ENCODE measurements around the gene ST3GAL3.

Gene ST3GAL3

DNA sequence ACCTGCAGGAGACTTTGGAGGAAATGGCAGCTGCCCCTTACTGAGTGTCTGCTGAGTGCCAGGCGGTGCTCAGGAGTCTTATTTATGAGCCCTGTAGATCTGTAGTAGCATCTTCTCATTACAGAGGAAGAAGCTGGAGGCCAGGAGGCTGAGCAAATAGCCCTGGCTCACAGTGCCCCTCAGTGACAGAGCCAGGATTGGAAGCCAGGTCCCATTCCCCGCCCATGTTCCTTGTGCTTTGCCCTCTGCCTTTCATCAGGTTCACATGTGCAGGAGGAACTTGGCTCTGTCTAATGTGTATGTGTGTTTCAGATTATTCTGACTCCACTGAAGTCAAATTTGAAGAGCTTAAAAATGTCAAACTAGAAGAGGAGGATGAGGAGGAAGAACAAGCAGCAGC is 36.1 kb upstream of the ST3GAL3 start:
- Histone ChIP-seq H3K27me3 (ENCODE audit: control insufficient read depth in 3 of 3, insufficient read depth in 3 of 3, low read depth in 1 of 3, low read length in 3 of 3) (no peaks in the 10 kb centered on the region), H2AFZ (ENCODE audit: low read length) (no peak overlapping the region), H3K4ac (ENCODE audit: low read length) (no peak overlapping the region), H2AK5ac (ENCODE audit: low read depth, low read length) (no peak overlapping the region), H3K79me1 (ENCODE audit: low read depth, low read length) (no peaks in the 10 kb centered on the region), H3K9me3 (replicated peaks in 1 of 2; ENCODE audit: control insufficient read depth in 2 of 2, insufficient read depth in 1 of 2, low read depth in 1 of 2, low read length in 2 of 2) (no peaks in the 10 kb centered on the region), H2BK120ac (ENCODE audit: low read depth, low read length) (no peak overlapping the region), H2BK15ac (ENCODE audit: low read length) (no peak overlapping the region), H3K4me2 (ENCODE audit: insufficient read depth, low read length, poor library complexity, severe bottlenecking) (no peak overlapping the region), H2BK5ac (ENCODE audit: low read length) (no peak overlapping the region), H4K91ac (ENCODE audit: low read depth, low read length, poor library complexity) (no peak overlapping the region), H3K4me3 (ENCODE audit: low read length in 2 of 2) (no peak overlapping the region), H3K23ac (ENCODE audit: low read depth, low read length, poor library complexity) (no peak overlapping the region), H3K4me1 (ENCODE audit: control insufficient read depth in 2 of 2, insufficient read depth in 1 of 2, low read depth in 1 of 2, low read length in 2 of 2) (no peaks in the 10 kb centered on the region), H4K8ac (ENCODE audit: low read depth, low read length) (no peak overlapping the region), H3K18ac (ENCODE audit: low read length) (no peak overlapping the region), H3K14ac (ENCODE audit: low read length) (no peak overlapping the region), H3K9ac (ENCODE audit: low read depth, low read length, poor library complexity) (no peak overlapping the region), H2BK12ac (ENCODE audit: low read length) (no peak overlapping the region), H3K27ac (replicated peaks; ENCODE audit: low read length) (no peak overlapping the region), H3K36me3 (replicated peaks in 1 of 2; ENCODE audit: control insufficient read depth in 2 of 2, insufficient read depth in 2 of 2, low read length in 2 of 2) (peaks cover 62 to 94% of the 10 kb centered on the region in 2 donors)
- no CpG with 5 or more reads among the region's 2 CpGs for WGBS, 2 donors (ENCODE audit: extremely low coverage in 2 of 2, insufficient read length in 2 of 2, insufficient replicate concordance in 1 of 2)
- DNase-seq (ENCODE audit: low spot score): no peak

DNA sequence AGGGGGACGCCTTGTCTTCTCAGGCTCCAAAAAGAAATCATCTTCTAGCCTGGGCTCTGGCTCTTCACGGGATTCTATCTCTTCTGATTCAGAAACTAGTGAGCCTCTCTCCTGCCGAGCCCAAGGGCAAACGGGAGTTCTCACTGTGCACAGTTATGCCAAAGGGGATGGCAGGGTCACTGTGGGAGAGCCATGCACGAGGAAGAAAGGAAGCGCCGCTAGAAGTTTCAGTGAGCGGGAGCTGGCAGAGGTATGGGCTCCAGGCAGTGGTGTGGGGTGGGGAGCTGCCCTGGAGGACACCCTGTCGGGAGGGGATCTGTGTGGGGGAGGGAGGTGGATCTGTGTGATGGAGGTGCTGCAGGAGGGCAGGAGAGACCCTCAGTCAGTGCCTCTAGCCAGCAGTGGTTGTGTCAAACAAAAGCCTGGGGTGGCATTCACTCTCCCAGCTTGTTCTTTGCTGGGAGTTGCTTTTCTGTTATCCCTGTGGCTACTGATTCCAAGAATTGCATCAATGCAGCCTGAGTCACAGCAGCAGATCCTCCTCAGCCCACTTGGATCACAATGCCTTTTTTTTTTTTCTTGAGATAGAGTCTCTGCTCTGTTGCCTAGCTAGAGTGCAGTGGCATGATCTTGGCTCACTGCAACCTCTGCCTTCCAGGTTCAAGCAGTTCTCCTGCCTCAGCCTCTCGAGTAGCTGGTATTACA is 35.6 kb upstream of the ST3GAL3 start:
- H3K36me3 ChIP-seq (replicated peaks in 1 of 2; ENCODE audit: control insufficient read depth in 2 of 2, insufficient read depth in 2 of 2, low read length in 2 of 2): peaks cover 56 to 93% of the 10 kb centered on the region in 2 donors

DNA sequence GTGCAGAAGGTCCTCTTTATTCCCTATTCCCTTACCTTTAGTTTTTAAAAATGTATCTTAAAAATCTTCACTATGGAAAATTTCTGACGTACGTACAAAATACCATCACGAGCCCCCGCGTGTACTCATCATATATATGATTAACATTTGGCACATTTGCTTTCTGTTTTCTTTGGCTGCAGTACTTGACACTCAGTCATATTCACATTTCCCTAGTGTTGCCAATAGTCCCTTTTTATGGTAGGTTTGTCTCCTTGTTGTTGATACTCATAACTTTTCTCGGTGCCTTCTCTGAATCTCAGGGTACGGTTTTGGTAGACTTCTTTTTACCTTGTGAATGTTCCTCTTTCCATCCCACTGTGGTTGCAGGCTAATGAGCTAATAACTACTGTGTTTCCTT is 34.1 kb upstream of the ST3GAL3 start:
- H3K4me1 ChIP-seq (ENCODE audit: control insufficient read depth in 2 of 2, insufficient read depth in 1 of 2, low read depth in 1 of 2, low read length in 2 of 2): no peaks in the 10 kb centered on the region
- H3K79me1 ChIP-seq (ENCODE audit: low read depth, low read length): no peaks in the 10 kb centered on the region
- H2BK15ac ChIP-seq (ENCODE audit: low read length): no peak overlapping the region
- H3K23ac ChIP-seq (ENCODE audit: low read depth, low read length, poor library complexity): no peak overlapping the region
- H3K4ac ChIP-seq (ENCODE audit: low read length): no peak overlapping the region
- H3K9ac ChIP-seq (ENCODE audit: low read depth, low read length, poor library complexity): no peak overlapping the region
- H3K4me3 ChIP-seq (ENCODE audit: low read length in 2 of 2): no peak overlapping the region
- H3K4me2 ChIP-seq (ENCODE audit: insufficient read depth, low read length, poor library complexity, severe bottlenecking): no peak overlapping the region
- no peak overlapping the region for H2BK120ac ChIP-seq (ENCODE audit: low read depth, low read length)
- H3K27me3 ChIP-seq (ENCODE audit: control insufficient read depth in 3 of 3, insufficient read depth in 3 of 3, low read depth in 1 of 3, low read length in 3 of 3): no peaks in the 10 kb centered on the region
- H2BK5ac ChIP-seq (ENCODE audit: low read length): no peak overlapping the region
- no peaks in the 10 kb centered on the region for H3K9me3 ChIP-seq (replicated peaks in 1 of 2; ENCODE audit: control insufficient read depth in 2 of 2, insufficient read depth in 1 of 2, low read depth in 1 of 2, low read length in 2 of 2)
- H3K18ac ChIP-seq (ENCODE audit: low read length): no peak overlapping the region
- no peak overlapping the region for H2BK12ac ChIP-seq (ENCODE audit: low read length)
- H3K36me3 ChIP-seq (replicated peaks in 1 of 2; ENCODE audit: control insufficient read depth in 2 of 2, insufficient read depth in 2 of 2, low read length in 2 of 2): peaks cover 47 to 93% of the 10 kb centered on the region in 2 donors
- no peak overlapping the region for H2AK5ac ChIP-seq (ENCODE audit: low read depth, low read length)
- no peak overlapping the region for H3K27ac ChIP-seq (replicated peaks; ENCODE audit: low read length)
- WGBS, 2 donors (ENCODE audit: extremely low coverage in 2 of 2, insufficient read length in 2 of 2, insufficient replicate concordance in 1 of 2): no CpG with 5 or more reads among the region's 7 CpGs
- no peak for DNase-seq (ENCODE audit: low spot score)
- no peak overlapping the region for H4K8ac ChIP-seq (ENCODE audit: low read depth, low read length)
- no peak overlapping the region for H3K14ac ChIP-seq (ENCODE audit: low read length)
- no peak overlapping the region for H2AFZ ChIP-seq (ENCODE audit: low read length)
- H4K91ac ChIP-seq (ENCODE audit: low read depth, low read length, poor library complexity): no peak overlapping the region

More for the DNA sequence above, 35.6 kb upstream of the ST3GAL3 start:
- H3K27ac ChIP-seq (replicated peaks; ENCODE audit: low read length): no peak overlapping the region
- H3K79me1 ChIP-seq (ENCODE audit: low read depth, low read length): no peaks in the 10 kb centered on the region
- H3K9me3 ChIP-seq (replicated peaks in 1 of 2; ENCODE audit: control insufficient read depth in 2 of 2, insufficient read depth in 1 of 2, low read depth in 1 of 2, low read length in 2 of 2): no peaks in the 10 kb centered on the region
- H2AFZ ChIP-seq (ENCODE audit: low read length): no peak overlapping the region
- H3K4me1 ChIP-seq (ENCODE audit: control insufficient read depth in 2 of 2, insufficient read depth in 1 of 2, low read depth in 1 of 2, low read length in 2 of 2): no peaks in the 10 kb centered on the region
- H4K91ac ChIP-seq (ENCODE audit: low read depth, low read length, poor library complexity): no peak overlapping the region
- no peak overlapping the region for H2BK5ac ChIP-seq (ENCODE audit: low read length)
- H3K18ac ChIP-seq (ENCODE audit: low read length): no peak overlapping the region
- H3K4ac ChIP-seq (ENCODE audit: low read length): no peak overlapping the region
- H2BK12ac ChIP-seq (ENCODE audit: low read length): no peak overlapping the region
- no peak overlapping the region for H2BK120ac ChIP-seq (ENCODE audit: low read depth, low read length)
- no peak overlapping the region for H3K9ac ChIP-seq (ENCODE audit: low read depth, low read length, poor library complexity)
- WGBS, 2 donors (ENCODE audit: extremely low coverage in 2 of 2, insufficient read length in 2 of 2, insufficient replicate concordance in 1 of 2): no CpG with 5 or more reads among the region's 10 CpGs
- H3K27me3 ChIP-seq (ENCODE audit: control insufficient read depth in 3 of 3, insufficient read depth in 3 of 3, low read depth in 1 of 3, low read length in 3 of 3): no peaks in the 10 kb centered on the region
- no peak overlapping the region for H2AK5ac ChIP-seq (ENCODE audit: low read depth, low read length)
- no peak overlapping the region for H4K8ac ChIP-seq (ENCODE audit: low read depth, low read length)
- H3K23ac ChIP-seq (ENCODE audit: low read depth, low read length, poor library complexity): no peak overlapping the region
- no peak overlapping the region for H3K4me2 ChIP-seq (ENCODE audit: insufficient read depth, low read length, poor library complexity, severe bottlenecking)
- H3K14ac ChIP-seq (ENCODE audit: low read length): no peak overlapping the region
- H2BK15ac ChIP-seq (ENCODE audit: low read length): no peak overlapping the region
- no peak for DNase-seq (ENCODE audit: low spot score)
- no peak overlapping the region for H3K4me3 ChIP-seq (ENCODE audit: low read length in 2 of 2)

DNA sequence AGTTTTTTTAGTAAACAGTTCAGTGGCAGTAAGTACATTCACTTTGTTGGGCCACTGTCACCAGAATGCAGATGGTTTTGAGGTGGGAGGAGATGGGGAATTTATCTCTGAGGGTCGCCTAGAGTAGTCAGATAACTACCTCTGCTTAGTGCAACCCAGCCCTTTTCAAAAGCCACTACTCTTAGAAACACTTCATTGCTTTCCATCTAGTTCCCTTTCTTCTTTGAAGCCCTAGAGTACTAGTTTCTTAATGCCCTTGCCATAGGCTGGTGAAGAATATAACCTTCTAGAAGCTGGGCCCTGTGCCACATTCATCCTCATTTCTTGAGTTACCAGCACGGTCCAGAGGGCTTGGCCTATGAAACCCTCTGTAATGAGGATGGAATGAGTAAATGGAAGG is 28.4 kb upstream of the ST3GAL3 start:
- Histone ChIP-seq H3K4me2 (ENCODE audit: insufficient read depth, low read length, poor library complexity, severe bottlenecking) (no peak overlapping the region), H3K4me1 (ENCODE audit: control insufficient read depth in 2 of 2, insufficient read depth in 1 of 2, low read depth in 1 of 2, low read length in 2 of 2) (no peaks in the 10 kb centered on the region), H2BK5ac (ENCODE audit: low read length) (no peak overlapping the region), H3K14ac (ENCODE audit: low read length) (no peak overlapping the region), H3K4me3 (ENCODE audit: low read length in 2 of 2) (no peak overlapping the region), H3K36me3 (replicated peaks in 1 of 2; ENCODE audit: control insufficient read depth in 2 of 2, insufficient read depth in 2 of 2, low read length in 2 of 2) (peaks cover 38 to 97% of the 10 kb centered on the region in 2 donors), H4K8ac (ENCODE audit: low read depth, low read length) (no peak overlapping the region), H3K27me3 (ENCODE audit: control insufficient read depth in 3 of 3, insufficient read depth in 3 of 3, low read depth in 1 of 3, low read length in 3 of 3) (no peaks in the 10 kb centered on the region), H3K9me3 (replicated peaks in 1 of 2; ENCODE audit: control insufficient read depth in 2 of 2, insufficient read depth in 1 of 2, low read depth in 1 of 2, low read length in 2 of 2) (no peaks in the 10 kb centered on the region), H2AFZ (ENCODE audit: low read length) (no peak overlapping the region), H3K4ac (ENCODE audit: low read length) (no peak overlapping the region), H3K27ac (replicated peaks; ENCODE audit: low read length) (no peak overlapping the region), H2BK120ac (ENCODE audit: low read depth, low read length) (no peak overlapping the region), H2BK12ac (ENCODE audit: low read length) (no peak overlapping the region), H3K79me1 (ENCODE audit: low read depth, low read length) (no peaks in the 10 kb centered on the region), H3K9ac (ENCODE audit: low read depth, low read length, poor library complexity) (no peak overlapping the region), H4K91ac (ENCODE audit: low read depth, low read length, poor library complexity) (no peak overlapping the region), H2AK5ac (ENCODE audit: low read depth, low read length) (no peak overlapping the region), H2BK15ac (ENCODE audit: low read length) (no peak overlapping the region), H3K18ac (ENCODE audit: low read length) (no peak overlapping the region), H3K23ac (ENCODE audit: low read depth, low read length, poor library complexity) (no peak overlapping the region)
- WGBS, 2 donors (ENCODE audit: extremely low coverage in 2 of 2, insufficient read length in 2 of 2, insufficient replicate concordance in 1 of 2): no CpG with 5 or more reads among the region's 2 CpGs
- no peak for DNase-seq (ENCODE audit: low spot score)
